ENCODE measurements around the gene TCF7L2. TPM values are rescaled to one million over a fixed set of nuclear protein-coding genes. Genes with fewer than 3 reads are reported as not detected.

The TCF7L2 gene
- total and polyA plus RNA-seq, 9 donors: 21.1 to 41.7 (median 34.5) TPM

GRCh38 chr10:113168584-113168983 is 218.5 kb downstream of the TCF7L2 start:
- Histone ChIP-seq H3K4me1 (ENCODE audit: insufficient read depth) (peaks cover 9% of the 10 kb centered on the region), H3K36me3 (no peaks in the 10 kb centered on the region), H3K27me3 (no peaks in the 10 kb centered on the region), H3K27ac (no peak overlapping the region), H3K4me3 (no peak overlapping the region), H3K9me3 (no peaks in the 10 kb centered on the region)
- intact Hi-C loops (cut with DNase I): no loop called here
- WGBS, 3 donors: 22 to 35% (median 32%) methylated on average over 6 of the region's 6 CpGs
- DNase-seq: no peak
- TF ChIP-seq EP300 (IDR thresholded peaks at IDR 0.05) (no peak), POLR2A (IDR thresholded peaks at IDR 0.05) (no peak)
- TF ChIP-seq, protein P1, sequence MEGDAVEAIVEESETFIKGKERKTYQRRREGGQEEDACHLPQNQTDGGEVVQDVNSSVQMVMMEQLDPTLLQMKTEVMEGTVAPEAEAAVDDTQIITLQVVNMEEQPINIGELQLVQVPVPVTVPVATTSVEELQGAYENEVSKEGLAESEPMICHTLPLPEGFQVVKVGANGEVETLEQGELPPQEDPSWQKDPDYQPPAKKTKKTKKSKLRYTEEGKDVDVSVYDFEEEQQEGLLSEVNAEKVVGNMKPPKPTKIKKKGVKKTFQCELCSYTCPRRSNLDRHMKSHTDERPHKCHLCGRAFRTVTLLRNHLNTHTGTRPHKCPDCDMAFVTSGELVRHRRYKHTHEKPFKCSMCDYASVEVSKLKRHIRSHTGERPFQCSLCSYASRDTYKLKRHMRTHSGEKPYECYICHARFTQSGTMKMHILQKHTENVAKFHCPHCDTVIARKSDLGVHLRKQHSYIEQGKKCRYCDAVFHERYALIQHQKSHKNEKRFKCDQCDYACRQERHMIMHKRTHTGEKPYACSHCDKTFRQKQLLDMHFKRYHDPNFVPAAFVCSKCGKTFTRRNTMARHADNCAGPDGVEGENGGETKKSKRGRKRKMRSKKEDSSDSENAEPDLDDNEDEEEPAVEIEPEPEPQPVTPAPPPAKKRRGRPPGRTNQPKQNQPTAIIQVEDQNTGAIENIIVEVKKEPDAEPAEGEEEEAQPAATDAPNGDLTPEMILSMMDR (IDR thresholded peaks at IDR 0.05): no peak

DNA sequence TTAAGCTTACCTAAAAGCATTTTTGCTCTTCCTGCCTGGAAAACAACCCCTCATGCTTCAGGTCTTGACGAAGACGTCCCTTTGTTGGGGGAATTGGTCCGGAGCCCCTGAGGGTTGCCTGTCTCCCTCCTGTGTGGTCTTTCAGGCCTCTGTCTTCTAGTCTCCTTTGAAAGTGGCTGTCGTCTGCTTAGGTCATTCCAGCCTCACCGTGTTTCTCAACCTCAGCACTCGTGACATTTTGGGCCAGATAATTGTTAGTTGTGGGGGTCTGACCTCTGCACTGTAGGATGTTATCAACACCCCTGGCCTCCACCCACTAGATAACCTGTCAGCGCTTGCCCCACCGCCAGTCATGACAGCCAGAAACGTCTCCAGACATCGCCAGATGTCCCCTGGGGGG is 219.1 kb downstream of the TCF7L2 start:
- no peak for DNase-seq
- H3K27ac ChIP-seq: no peak overlapping the region
- H3K9me3 ChIP-seq: no peaks in the 10 kb centered on the region
- peaks cover 9% of the 10 kb centered on the region for H3K4me1 ChIP-seq (ENCODE audit: insufficient read depth)
- H3K4me3 ChIP-seq: no peak overlapping the region
- no peaks in the 10 kb centered on the region for H3K36me3 ChIP-seq
- H3K27me3 ChIP-seq: no peaks in the 10 kb centered on the region
- 85 to 86% (median 86%) methylated on average over 10 of the region's 10 CpGs for WGBS, 3 donors
- intact Hi-C loops (cut with DNase I): no loop called here
- TF ChIP-seq POLR2A (IDR thresholded peaks at IDR 0.05): no peak
- TF ChIP-seq, protein P1 (IDR thresholded peaks at IDR 0.05): no peak
- no peak for TF ChIP-seq EP300 (IDR thresholded peaks at IDR 0.05)

- Histone ChIP-seq H3K4me1 (ENCODE audit: insufficient read depth) (peaks cover 9% of the 10 kb centered on the region), H3K36me3 (no peaks in the 10 kb centered on the region), H3K27ac (no peak overlapping the region), H3K9me3 (no peaks in the 10 kb centered on the region), H3K4me3 (no peak overlapping the region), H3K27me3 (no peaks in the 10 kb centered on the region)
- no peak for DNase-seq
- intact Hi-C loops (cut with DNase I): no loop called here
- TF ChIP-seq POLR2A (IDR thresholded peaks at IDR 0.05) (no peak), EP300 (IDR thresholded peaks at IDR 0.05) (no peak)
- TF ChIP-seq, protein P1 (IDR thresholded peaks at IDR 0.05): no peak
- WGBS, 3 donors: 93 to 95% (median 94%) methylated on average over 14 of the region's 14 CpGs
Measured at GRCh38 chr10:113169853-113170460, 219.9 kb downstream of the TCF7L2 start.

GRCh38 chr10:113171662-113172061 is 221.6 kb downstream of the TCF7L2 start:
- no peaks in the 10 kb centered on the region for H3K9me3 ChIP-seq
- H3K27me3 ChIP-seq: no peaks in the 10 kb centered on the region
- no peak overlapping the region for H3K4me3 ChIP-seq
- intact Hi-C loops (cut with DNase I): no loop called here
- no peaks in the 10 kb centered on the region for H3K36me3 ChIP-seq
- DNase-seq: no peak
- TF ChIP-seq, protein P1 (IDR thresholded peaks at IDR 0.05): no peak
- TF ChIP-seq EP300 (IDR thresholded peaks at IDR 0.05): no peak
- no peak for TF ChIP-seq POLR2A (IDR thresholded peaks at IDR 0.05)
- H3K27ac ChIP-seq: no peak overlapping the region
- WGBS, 3 donors: 92 to 95% (median 93%) methylated on average over 11 of the region's 11 CpGs
- peaks cover 10% of the 10 kb centered on the region for H3K4me1 ChIP-seq (ENCODE audit: insufficient read depth)

Measured in ovary (tissue), 9 donors.